ENCODE measurements around the gene PLAAT2.
"Not testable (repeated sequence)": the region's sequence is repeated elsewhere in the genome, so short reads cannot be mapped to it uniquely, and the experiment has no call there.

PLAAT2 gene

GRCh38 chr11:63574856-63575602 is 11.8 kb upstream of the PLAAT2 start:
- no peak for FAIRE-seq

- no peak for FAIRE-seq
Measured at GRCh38 chr11:63573881-63574855, 11.0 kb upstream of the PLAAT2 start.

GRCh38 chr11:63572026-63572688 is 9.0 kb upstream of the PLAAT2 start:
- FAIRE-seq: no peak

- no peak for FAIRE-seq
Measured at GRCh38 chr11:63569570-63569969, 6.4 kb upstream of the PLAAT2 start.

- no peak for FAIRE-seq
Measured at GRCh38 chr11:63567044-63567840, 4.1 kb upstream of the PLAAT2 start.

GRCh38 chr11:63564784-63565350 is 1.7 kb upstream of the PLAAT2 start:
- no peak for FAIRE-seq

GRCh38 chr11:63564056-63564774 is 1.0 kb upstream of the PLAAT2 start:
- FAIRE-seq: no peak

- FAIRE-seq: no peak
Measured at GRCh38 chr11:63560506-63561180, 2.5 kb downstream of the PLAAT2 start.

- no peak for FAIRE-seq
Measured at GRCh38 chr11:63558459-63559157, 4.6 kb downstream of the PLAAT2 start.

GRCh38 chr11:63557570-63557969 is 5.6 kb downstream of the PLAAT2 start:
- no peak for FAIRE-seq

GRCh38 chr11:63556404-63557013 is 6.7 kb downstream of the PLAAT2 start:
- no peak for FAIRE-seq

- no peak for FAIRE-seq
Measured at GRCh38 chr11:63554877-63555223, 8.3 kb downstream of the PLAAT2 start.

- FAIRE-seq: no peak
Measured at GRCh38 chr11:63553759-63554158, 9.4 kb downstream of the PLAAT2 start.

- no peak for FAIRE-seq
Measured at GRCh38 chr11:63552921-63553320, 10.3 kb downstream of the PLAAT2 start.

GRCh38 chr11:63551889-63552266 is 11.3 kb downstream of the PLAAT2 start:
- no peak for FAIRE-seq

- FAIRE-seq: no peak
Measured at GRCh38 chr11:63551091-63551888, 11.9 kb downstream of the PLAAT2 start.

- not testable (repeated sequence) for FAIRE-seq
Measured at GRCh38 chr11:63550156-63550700, 13.0 kb downstream of the PLAAT2 start.

GRCh38 chr11:63549411-63549810 is 13.8 kb downstream of the PLAAT2 start:
- no peak for FAIRE-seq

GRCh38 chr11:63548178-63548577 is 15.0 kb downstream of the PLAAT2 start:
- FAIRE-seq: no peak

All from islet of Langerhans (tissue), 1 donor.